Measurements from ENCODE around the gene PDIA4. TPM values are rescaled to one million over a fixed set of nuclear protein-coding genes. Genes with fewer than 3 reads are reported as not detected.
A peak's percentile ranks its signal among the peaks of the same experiment; 100 is the strongest.

Gene PDIA4
- total RNA-seq, 2 donors from 2014 or later: 32.3 to 48.9 TPM

GRCh38 chr7:148978091-148978490 lies 50.2 kb downstream of the PDIA4 start:
- peaks cover 0 to 4% of the 10 kb centered on the region in 2 donors for H3K27me3 ChIP-seq
- no peaks in the 10 kb centered on the region for H3K36me3 ChIP-seq
- no peak overlapping the region for H3K27ac ChIP-seq
- H3K9me3 ChIP-seq: no peaks in the 10 kb centered on the region
- TF ChIP-seq, protein P1, sequence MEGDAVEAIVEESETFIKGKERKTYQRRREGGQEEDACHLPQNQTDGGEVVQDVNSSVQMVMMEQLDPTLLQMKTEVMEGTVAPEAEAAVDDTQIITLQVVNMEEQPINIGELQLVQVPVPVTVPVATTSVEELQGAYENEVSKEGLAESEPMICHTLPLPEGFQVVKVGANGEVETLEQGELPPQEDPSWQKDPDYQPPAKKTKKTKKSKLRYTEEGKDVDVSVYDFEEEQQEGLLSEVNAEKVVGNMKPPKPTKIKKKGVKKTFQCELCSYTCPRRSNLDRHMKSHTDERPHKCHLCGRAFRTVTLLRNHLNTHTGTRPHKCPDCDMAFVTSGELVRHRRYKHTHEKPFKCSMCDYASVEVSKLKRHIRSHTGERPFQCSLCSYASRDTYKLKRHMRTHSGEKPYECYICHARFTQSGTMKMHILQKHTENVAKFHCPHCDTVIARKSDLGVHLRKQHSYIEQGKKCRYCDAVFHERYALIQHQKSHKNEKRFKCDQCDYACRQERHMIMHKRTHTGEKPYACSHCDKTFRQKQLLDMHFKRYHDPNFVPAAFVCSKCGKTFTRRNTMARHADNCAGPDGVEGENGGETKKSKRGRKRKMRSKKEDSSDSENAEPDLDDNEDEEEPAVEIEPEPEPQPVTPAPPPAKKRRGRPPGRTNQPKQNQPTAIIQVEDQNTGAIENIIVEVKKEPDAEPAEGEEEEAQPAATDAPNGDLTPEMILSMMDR (IDR thresholded peaks at IDR 0.05): no peak
- H3K4me1 ChIP-seq: peaks cover 0 to 6% of the 10 kb centered on the region in 2 donors
- DNase-seq (ENCODE audit: low spot score): no peak
- no peak overlapping the region for H3K4me3 ChIP-seq

- Histone ChIP-seq H3K27ac (no peak overlapping the region), H3K4me1 (no peaks in the 10 kb centered on the region), H3K9me3 (no peaks in the 10 kb centered on the region), H3K4me3 (no peak overlapping the region), H3K27me3 (peaks cover 0 to 4% of the 10 kb centered on the region in 2 donors), H3K36me3 (no peaks in the 10 kb centered on the region)
- TF ChIP-seq, protein P1 (IDR thresholded peaks at IDR 0.05): no peak
- no peak for DNase-seq (ENCODE audit: low spot score)
These were observed 52.4 kb downstream of the PDIA4 start for GRCh38 chr7:148975896-148976295.

GRCh38 chr7:148973256-148973655 lies 55.0 kb downstream of the PDIA4 start:
- no peak overlapping the region for H3K4me3 ChIP-seq
- DNase-seq (ENCODE audit: low spot score): no peak
- no peak overlapping the region for H3K27ac ChIP-seq
- no peaks in the 10 kb centered on the region for H3K36me3 ChIP-seq
- no peaks in the 10 kb centered on the region for H3K4me1 ChIP-seq
- no peaks in the 10 kb centered on the region for H3K9me3 ChIP-seq
- peaks cover 0 to 4% of the 10 kb centered on the region in 2 donors for H3K27me3 ChIP-seq
- TF ChIP-seq, protein P1 (IDR thresholded peaks at IDR 0.05): no peak

DNA sequence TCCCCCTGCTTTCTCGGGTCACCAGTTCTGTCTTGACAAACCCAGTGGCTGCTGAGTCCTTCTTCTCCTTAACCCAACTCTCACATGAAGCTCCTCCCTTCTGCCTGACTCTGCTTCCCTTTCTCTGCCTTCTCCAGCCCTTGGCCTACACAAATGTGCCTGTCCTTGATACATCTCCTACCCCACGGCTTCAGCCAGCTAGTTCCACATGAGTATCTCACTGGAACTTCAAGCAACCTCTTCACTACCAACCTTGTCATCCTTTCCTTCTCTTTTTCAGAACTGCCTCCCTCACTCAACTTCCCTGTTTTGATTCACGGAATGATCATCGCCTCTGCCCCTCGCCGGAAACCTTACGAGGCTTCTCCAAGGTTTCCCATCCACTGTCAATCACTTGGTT lies 55.9 kb downstream of the PDIA4 start:
- TF ChIP-seq, protein P1 (IDR thresholded peaks at IDR 0.05): no peak
- no peak for DNase-seq (ENCODE audit: low spot score)
- no peaks in the 10 kb centered on the region for H3K4me1 ChIP-seq
- no peaks in the 10 kb centered on the region for H3K9me3 ChIP-seq
- no peak overlapping the region for H3K4me3 ChIP-seq
- peaks cover 0 to 4% of the 10 kb centered on the region in 2 donors for H3K27me3 ChIP-seq
- H3K27ac ChIP-seq: no peak overlapping the region
- no peaks in the 10 kb centered on the region for H3K36me3 ChIP-seq

DNA sequence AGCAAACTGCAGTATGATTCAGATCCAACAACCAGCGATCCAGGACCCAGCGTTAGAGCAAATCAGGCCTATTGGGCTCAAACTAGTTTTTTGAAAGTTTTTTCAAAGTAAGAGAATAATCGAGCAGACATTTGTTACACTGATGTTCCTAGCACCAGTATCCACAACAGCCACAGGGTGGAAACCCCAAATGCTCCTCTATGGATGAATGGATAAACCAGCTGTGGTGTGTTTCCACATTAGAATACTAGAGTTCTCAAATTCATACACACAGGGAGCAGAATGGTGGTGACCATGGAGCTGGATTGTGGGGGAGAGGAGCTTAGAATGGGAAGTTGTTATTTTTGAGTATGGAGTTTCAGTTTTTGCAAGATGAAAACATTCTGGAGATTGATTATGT lies 60.7 kb downstream of the PDIA4 start:
- DNase-seq (ENCODE audit: low spot score): no peak
- TF ChIP-seq, protein P1 (IDR thresholded peaks at IDR 0.05): no peak
- H3K36me3 ChIP-seq: no peaks in the 10 kb centered on the region

GRCh38 chr7:148967032-148967372 lies 61.3 kb downstream of the PDIA4 start:
- Histone ChIP-seq H3K27me3 (no peaks in the 10 kb centered on the region), H3K4me1 (peaks cover 0 to 6% of the 10 kb centered on the region in 2 donors), H3K36me3 (no peaks in the 10 kb centered on the region), H3K9me3 (no peaks in the 10 kb centered on the region), H3K4me3 (peak overlapping the region; percentile 30 to 49), H3K27ac (peak overlapping the region in 1 of 2 donors; percentile 52)
- no peak for DNase-seq (ENCODE audit: low spot score)
- TF ChIP-seq, protein P1 (IDR thresholded peaks at IDR 0.05): peak in 1 of 2 donors; percentile 7

More for the DNA sequence above, 60.7 kb downstream of the PDIA4 start:
- no peaks in the 10 kb centered on the region for H3K9me3 ChIP-seq
- no peak overlapping the region for H3K4me3 ChIP-seq
- H3K4me1 ChIP-seq: peaks cover 0 to 6% of the 10 kb centered on the region in 2 donors
- H3K27me3 ChIP-seq: no peaks in the 10 kb centered on the region
- H3K27ac ChIP-seq: no peak overlapping the region
